Liver (tissue), 9 donors: ENCODE measurements around the gene UMODL1. TPM values are rescaled to one million over a fixed set of nuclear protein-coding genes. Genes with fewer than 3 reads are reported as not detected.

Experiments
- DNase-seq: peaks from one replicate; pipeline ENCODE4 v3.0.0-alpha.2; 2017; ENCODE audit warnings: low spot score
- H3K27ac ChIP-seq, 2 donors: one replicate each; pipeline ENCODE4 v1.7.0; 2013; ENCODE audit warnings: inconsistent platforms in 2 of 2, low read length in 2 of 2, control low read depth in 1 of 2, low read depth in 1 of 2, mild to moderate bottlenecking in 1 of 2
- H3K27me3 ChIP-seq, 4 donors: one replicate each; pipeline versions ENCODE4 v1.6.1 to v1.7.0; 2013; ENCODE audit warnings: low read length in 3 of 4, inconsistent platforms in 1 of 4, mild to moderate bottlenecking in 1 of 4, moderate library complexity in 1 of 4; ENCODE audit not compliant: control insufficient read depth in 4 of 4, insufficient read depth in 4 of 4
- H3K36me3 ChIP-seq, 4 donors: one replicate each; pipeline versions ENCODE4 v1.6.1 to v1.7.0; 2013; ENCODE audit warnings: low read length in 3 of 4, mild to moderate bottlenecking in 3 of 4, low read depth in 1 of 4, moderate library complexity in 1 of 4; ENCODE audit not compliant: control insufficient read depth in 4 of 4, insufficient read depth in 3 of 4
- H3K4me1 ChIP-seq, 4 donors: one replicate each; pipeline versions ENCODE4 v1.6.1 to v1.7.0; 2013; ENCODE audit warnings: low read length in 3 of 4, mild to moderate bottlenecking in 3 of 4, moderate library complexity in 1 of 4; ENCODE audit not compliant: control insufficient read depth in 4 of 4, insufficient read depth in 4 of 4
- H3K4me3 ChIP-seq, 3 donors: one replicate each; pipeline versions ENCODE4 v1.6.1 to v1.7.0; 2013; ENCODE audit warnings: low read length in 3 of 3, control low read depth in 1 of 3, low read depth in 1 of 3, mild to moderate bottlenecking in 1 of 3
- H3K9ac ChIP-seq, 2 donors: one replicate each; pipeline ENCODE4 v1.7.0; 2013; ENCODE audit warnings: low read length in 2 of 2, mild to moderate bottlenecking in 2 of 2, moderate library complexity in 2 of 2, control low read depth in 1 of 2, low read depth in 1 of 2
- H3K9me3 ChIP-seq, 4 donors: one replicate each; pipeline versions ENCODE4 v1.6.1 to v1.7.0; 2013; ENCODE audit warnings: low read length in 3 of 4; ENCODE audit not compliant: control insufficient read depth in 4 of 4
- CTCF ChIP-seq: fragments of 150-350 bp; IDR thresholded peaks from 2 replicates; pipeline ENCODE4 v1.5.1; 2017; ENCODE audit warnings: improper control_type of control experiment, low read depth, low read length; ENCODE audit not compliant: missing input control
- EGR1 ChIP-seq, 2 donors: IDR thresholded peaks; 2 replicates each; pipeline ENCODE4 v1.6.1; 2016 to 2018; ENCODE audit warnings: antibody characterized with exemption in 2 of 2, low read depth in 2 of 2
- FOXA1 ChIP-seq: IDR thresholded peaks from 2 replicates; pipeline ENCODE4 v1.6.1; 2016; ENCODE audit warnings: antibody characterized with exemption
- HNF4A ChIP-seq, 2 donors: conservative IDR thresholded peaks; 2 replicates each; pipeline ENCODE4 v1.6.1; 2016; ENCODE audit warnings: antibody characterized with exemption in 2 of 2, mild to moderate bottlenecking in 2 of 2
- JUND ChIP-seq, 2 donors: IDR thresholded peaks; 2 replicates each; pipeline ENCODE4 v1.6.1; 2016; ENCODE audit warnings: antibody characterized with exemption in 2 of 2
- MAX ChIP-seq: IDR thresholded peaks from 2 replicates; pipeline ENCODE4 v1.6.1; 2016; ENCODE audit warnings: antibody characterized with exemption
- NR2F2 ChIP-seq: IDR thresholded peaks from 2 replicates; pipeline ENCODE4 v1.6.1; 2016; ENCODE audit warnings: antibody characterized with exemption
- RAD21 ChIP-seq, 2 donors: IDR thresholded peaks; 2 replicates each; pipeline ENCODE4 v1.6.1; 2016; ENCODE audit warnings: antibody characterized with exemption in 2 of 2, mild to moderate bottlenecking in 2 of 2
- REST ChIP-seq: IDR thresholded peaks from 2 replicates; pipeline ENCODE4 v1.6.1; 2016; ENCODE audit warnings: antibody characterized with exemption, mild to moderate bottlenecking
- RXRA ChIP-seq, 2 donors: IDR thresholded peaks; 2 replicates each; pipeline ENCODE4 v1.6.1; 2017 to 2018; ENCODE audit warnings: antibody characterized with exemption in 2 of 2, mild to moderate bottlenecking in 1 of 2
- TAF1 ChIP-seq: conservative IDR thresholded peaks from 2 replicates; pipeline ENCODE4 v1.6.1; 2016; ENCODE audit warnings: antibody characterized with exemption, mild to moderate bottlenecking
- ZBTB33 ChIP-seq: IDR thresholded peaks from 2 replicates; pipeline ENCODE4 v1.6.1; 2016; ENCODE audit warnings: antibody characterized with exemption
- WGBS: extraction: QIAGEN DNeasy Blood & Tissue Kit; methylation state at CpG from one replicate; pipeline ENCODE4 v1.1.7; 2013; 5-methylcytosine and 5-hydroxymethylcytosine counted together
- polyA plus RNA-seq, 2 donors: library from polyadenylated mRNA; stranded (reverse) in 1 of 2; unstranded in 1 of 2; fragments of 200-250 nt in 1 of 2; fragments of >200 nt in 1 of 2; fragmentation: Nextera tagmentation in 1 of 2; extraction: Ambion mirVana in 1 of 2; gene quantifications; one replicate each; pipeline versions ENCODE4 v1.2.1 to v1.2.3, GENCODE V29; 2013 to 2015
- total RNA-seq, 2 donors: library from RNA; depleted of rRNA; stranded (reverse); fragments of >200 nt; gene quantifications; one replicate each; pipeline ENCODE4 v1.2.3, GENCODE V29; 2014
- TF ChIP-seq, protein P1 (sequence below): IDR thresholded peaks from 2 replicates; pipeline ENCODE4 v1.6.1; 2016; ENCODE audit warnings: antibody characterized with exemption
- donor health status: healthy.
- donor health status: healthy.
- donor health status: healthy.
- donor health status: healthy.
- donor health status: healthy.

UMODL1 gene
- total and polyA plus RNA-seq, 4 donors = 0.08 to 0.14 (median 0.08) TPM; not detected in 1

DNA sequence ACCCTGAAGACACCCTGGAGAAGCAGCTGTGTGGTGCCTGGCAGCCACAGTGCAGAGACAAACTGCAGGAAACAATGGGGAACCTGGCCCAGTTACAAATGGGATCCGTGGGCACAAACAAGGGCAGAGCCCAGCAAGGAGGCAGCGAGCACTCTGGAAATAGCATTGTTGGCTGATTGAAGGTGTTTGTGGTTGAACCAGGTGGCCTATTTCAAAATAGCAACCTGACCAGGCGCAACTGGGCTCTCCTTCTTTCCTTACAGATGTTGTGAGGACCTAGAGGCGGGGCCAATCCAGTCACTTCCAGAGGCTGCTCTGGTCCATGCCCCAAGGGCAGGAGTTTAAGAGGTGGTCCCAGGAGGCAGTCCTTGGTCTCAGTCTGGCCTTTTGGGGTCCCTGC, 39.3 kb upstream of the UMODL1 start (continued):
- TF ChIP-seq FOXA1 (no peak), EGR1 (IDR thresholded peaks at IDR 0.05; ENCODE audit: low read depth in 2 of 2) (no peak)

GRCh38 chr21:42032266-42032665, 38.9 kb upstream of the UMODL1 start:
- Histone ChIP-seq H3K27ac (no peak overlapping the region), H3K9ac (no peak overlapping the region), H3K9me3 (no peaks in the 10 kb centered on the region), H3K4me1 (no peaks in the 10 kb centered on the region), H3K4me3 (no peak overlapping the region), H3K36me3 (no peaks in the 10 kb centered on the region), H3K27me3 (no peaks in the 10 kb centered on the region)
- 92% methylated on average over 2 of the region's 2 CpGs for WGBS
- no peak for DNase-seq
- TF ChIP-seq REST (no peak), TAF1 (no peak), EGR1 (IDR thresholded peaks at IDR 0.05; ENCODE audit: low read depth in 2 of 2) (no peak), FOXA1 (no peak), HNF4A (conservative IDR thresholded peaks at IDR 0.05) (no peak), RAD21 (IDR thresholded peaks at IDR 0.05) (no peak), CTCF (no peak), ZBTB33 (no peak), RXRA (IDR thresholded peaks at IDR 0.05) (no peak), NR2F2 (no peak), MAX (no peak), JUND (IDR thresholded peaks at IDR 0.05) (no peak)

DNA sequence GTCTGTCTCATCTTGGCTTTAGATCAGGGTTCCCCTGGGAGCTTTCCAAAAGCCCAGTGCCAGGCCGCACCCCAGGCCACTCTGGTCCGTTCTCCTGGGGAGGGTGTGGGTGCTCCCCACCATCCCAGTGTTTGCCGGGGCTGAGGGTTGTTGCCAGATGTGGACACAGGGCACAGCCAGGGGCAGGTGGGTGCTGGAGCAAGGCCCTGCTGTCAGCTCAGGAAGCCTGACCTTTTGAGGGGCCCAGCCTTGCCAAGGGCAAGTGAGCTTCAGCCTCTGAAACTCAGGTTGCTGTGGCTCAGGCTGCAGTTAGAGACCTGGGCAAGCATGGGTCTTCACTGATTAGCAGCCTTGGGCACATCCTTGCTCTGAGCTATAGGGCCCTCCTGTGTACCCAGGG, 38.1 kb upstream of the UMODL1 start:
- Histone ChIP-seq H3K27ac (no peak overlapping the region), H3K4me1 (peaks cover 0 to 6% (median 0%) of the 10 kb centered on the region in 4 donors), H3K27me3 (no peaks in the 10 kb centered on the region), H3K36me3 (no peaks in the 10 kb centered on the region), H3K9me3 (no peaks in the 10 kb centered on the region), H3K4me3 (no peak overlapping the region), H3K9ac (no peak overlapping the region)
- no peak for DNase-seq
- 92% methylated on average over 3 of the region's 3 CpGs for WGBS
- TF ChIP-seq HNF4A (conservative IDR thresholded peaks at IDR 0.05) (no peak), EGR1 (IDR thresholded peaks at IDR 0.05; ENCODE audit: low read depth in 2 of 2) (no peak), RAD21 (IDR thresholded peaks at IDR 0.05) (no peak), NR2F2 (no peak), JUND (IDR thresholded peaks at IDR 0.05) (no peak), CTCF (no peak), REST (no peak)
- TF ChIP-seq, protein P1, sequence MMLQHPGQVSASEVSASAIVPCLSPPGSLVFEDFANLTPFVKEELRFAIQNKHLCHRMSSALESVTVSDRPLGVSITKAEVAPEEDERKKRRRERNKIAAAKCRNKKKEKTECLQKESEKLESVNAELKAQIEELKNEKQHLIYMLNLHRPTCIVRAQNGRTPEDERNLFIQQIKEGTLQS = no peak
